Measurements from ENCODE around the gene CCDC187. TPM values are rescaled to one million over a fixed set of nuclear protein-coding genes. Genes with fewer than 3 reads are reported as not detected.
"Not testable (repeated sequence)": the region's sequence is repeated elsewhere in the genome, so short reads cannot be mapped to it uniquely, and the experiment has no call there.

CCDC187 gene
- total and polyA plus RNA-seq, 4 experiments from 2014 or later: not detected

- not testable (repeated sequence) for H3K9me3 Mint-ChIP-seq; H3K36me3 ChIP-seq (ENCODE audit: insufficient read depth, low read length); H3K27me3 ChIP-seq (ENCODE audit: insufficient read depth, low read length); H3K27ac ChIP-seq (ENCODE audit: low read depth, low read length); H3K36me3 Mint-ChIP-seq; H3K27me3 Mint-ChIP-seq; DNase-seq; H3K9me3 ChIP-seq (ENCODE audit: control insufficient read depth in 1 of 2, low read length in 2 of 2); H3K4me1 ChIP-seq (ENCODE audit: insufficient read depth, low read length)
- intact Hi-C loops (cut with micrococcal nuclease): loop anchor here (1.0 to 5.0 kb wide), 3 partner anchors 21 to 136 kb away; partner anchors contain the start of genes DNLZ, QSOX2 and SNAPC4
- peak overlapping the region; percentile 67 to 90 (median 84) for H3K4me3 Mint-ChIP-seq
- peak overlapping the region in 6 of 7 donors; percentile 3 to 92 (median 80) for H3K27ac Mint-ChIP-seq
- POLR2A ChIA-PET (ENCODE audit: partially characterized antibody): interaction anchor here (0.7 to 1.9 kb wide), 12 partner anchors 12 to 358 kb away, joined by 3 to 10 read pairs (median 4); partner anchors contain the start of genes CAMSAP1, DNLZ, QSOX2 and UBAC1
- peak overlapping the region in 1 of 2 donors; percentile 30 for H3K4me3 ChIP-seq (ENCODE audit: low read length in 2 of 2)
- CTCF ChIA-PET (ENCODE audit: partially characterized antibody): interaction anchor here (1.2 kb wide), 1 partner anchor 144 kb away, joined by 4 read pairs; no protein-coding TSS in a partner anchor
- peaks cover 2 to 12% (median 4%) of the 10 kb centered on the region in 4 donors for H3K4me1 Mint-ChIP-seq
Measured at GRCh38 chr9:136266641-136267040, 37.3 kb downstream of the CCDC187 start.

- Mint-ChIP-seq H3K9me3 (peaks cover 0 to 1% (median 0%) of the 10 kb centered on the region in 8 donors), H3K4me3 (no peak overlapping the region), H3K27me3 (peaks cover 0 to 2% of the 10 kb centered on the region in 2 donors), H3K27ac (no peak overlapping the region), H3K4me1 (peaks cover 2 to 12% (median 4%) of the 10 kb centered on the region in 4 donors), H3K36me3 (no peaks in the 10 kb centered on the region)
- peaks cover 7% of the 10 kb centered on the region for H3K4me1 ChIP-seq (ENCODE audit: insufficient read depth, low read length)
- H3K4me3 ChIP-seq (ENCODE audit: low read length in 2 of 2): no peak overlapping the region
- POLR2A ChIA-PET (ENCODE audit: partially characterized antibody): interaction anchor here (1.4 kb wide), 1 partner anchor 304 kb away, joined by 3 read pairs; the partner anchor contains the start of gene UBAC1
- no peaks in the 10 kb centered on the region for H3K9me3 ChIP-seq (ENCODE audit: control insufficient read depth in 1 of 2, low read length in 2 of 2)
- no peaks in the 10 kb centered on the region for H3K27me3 ChIP-seq (ENCODE audit: insufficient read depth, low read length)
- H3K36me3 ChIP-seq (ENCODE audit: insufficient read depth, low read length): no peaks in the 10 kb centered on the region
- H3K27ac ChIP-seq (ENCODE audit: low read depth, low read length): no peak overlapping the region
- intact Hi-C loops (cut with micrococcal nuclease): loop anchor here (5.0 kb wide), 1 partner anchor 137 kb away; the partner anchor contains the start of gene SNAPC4
- CTCF ChIA-PET (ENCODE audit: partially characterized antibody): no interaction called here
- peak in 1 of 5 donors; percentile 27 for DNase-seq
Measured at GRCh38 chr9:136265561-136266355, 38.1 kb downstream of the CCDC187 start.

- no peak overlapping the region for H3K4me3 Mint-ChIP-seq
- ChIA-PET POLR2A (ENCODE audit: partially characterized antibody) (no interaction called here), CTCF (ENCODE audit: partially characterized antibody) (no interaction called here)
- intact Hi-C loops (cut with micrococcal nuclease): loop anchor here (5.0 kb wide), 1 partner anchor 138 kb away; the partner anchor contains the start of gene SNAPC4
- Histone ChIP-seq H3K27me3 (ENCODE audit: insufficient read depth, low read length) (no peaks in the 10 kb centered on the region), H3K27ac (ENCODE audit: low read depth, low read length) (no peak overlapping the region), H3K4me3 (ENCODE audit: low read length in 2 of 2) (no peak overlapping the region), H3K36me3 (ENCODE audit: insufficient read depth, low read length) (no peaks in the 10 kb centered on the region), H3K4me1 (ENCODE audit: insufficient read depth, low read length) (peaks cover 7% of the 10 kb centered on the region), H3K9me3 (ENCODE audit: control insufficient read depth in 1 of 2, low read length in 2 of 2) (no peaks in the 10 kb centered on the region)
- DNase-seq: peak in 1 of 5 donors; percentile 13
- H3K36me3 Mint-ChIP-seq: no peaks in the 10 kb centered on the region
- H3K9me3 Mint-ChIP-seq: peaks cover 0 to 1% (median 0%) of the 10 kb centered on the region in 8 donors
- peaks cover 2 to 12% (median 4%) of the 10 kb centered on the region in 4 donors for H3K4me1 Mint-ChIP-seq
- peaks cover 0 to 2% of the 10 kb centered on the region in 2 donors for H3K27me3 Mint-ChIP-seq
- H3K27ac Mint-ChIP-seq: no peak overlapping the region
Measured at GRCh38 chr9:136264441-136265405, 39.2 kb downstream of the CCDC187 start.

- Histone ChIP-seq H3K27ac (ENCODE audit: low read depth, low read length) (no peak overlapping the region), H3K36me3 (ENCODE audit: insufficient read depth, low read length) (no peaks in the 10 kb centered on the region), H3K4me3 (ENCODE audit: low read length in 2 of 2) (no peak overlapping the region), H3K4me1 (ENCODE audit: insufficient read depth, low read length) (peaks cover 7% of the 10 kb centered on the region), H3K9me3 (ENCODE audit: control insufficient read depth in 1 of 2, low read length in 2 of 2) (no peaks in the 10 kb centered on the region), H3K27me3 (ENCODE audit: insufficient read depth, low read length) (no peaks in the 10 kb centered on the region)
- POLR2A ChIA-PET (ENCODE audit: partially characterized antibody): no interaction called here
- intact Hi-C loops (cut with micrococcal nuclease): no loop called here
- Mint-ChIP-seq H3K27me3 (peaks cover 0 to 1% of the 10 kb centered on the region in 2 donors), H3K27ac (no peak overlapping the region), H3K4me3 (no peak overlapping the region), H3K4me1 (peaks cover 2 to 12% (median 4%) of the 10 kb centered on the region in 4 donors), H3K36me3 (no peaks in the 10 kb centered on the region), H3K9me3 (peaks cover 0 to 1% (median 0%) of the 10 kb centered on the region in 8 donors)
- CTCF ChIA-PET (ENCODE audit: partially characterized antibody): no interaction called here
- no peak for DNase-seq
Measured at GRCh38 chr9:136264031-136264430, 39.9 kb downstream of the CCDC187 start.

GRCh38 chr9:136262671-136263178, 41.2 kb downstream of the CCDC187 start:
- H3K9me3 ChIP-seq (ENCODE audit: control insufficient read depth in 1 of 2, low read length in 2 of 2): no peaks in the 10 kb centered on the region
- intact Hi-C loops (cut with micrococcal nuclease): no loop called here
- H3K36me3 ChIP-seq (ENCODE audit: insufficient read depth, low read length): no peaks in the 10 kb centered on the region
- H3K27me3 Mint-ChIP-seq: no peaks in the 10 kb centered on the region
- CTCF ChIA-PET (ENCODE audit: partially characterized antibody): no interaction called here
- no peak overlapping the region for H3K4me3 Mint-ChIP-seq
- POLR2A ChIA-PET (ENCODE audit: partially characterized antibody): no interaction called here
- H3K27ac Mint-ChIP-seq: peak overlapping the region in 1 of 7 donors; percentile 19
- H3K4me3 ChIP-seq (ENCODE audit: low read length in 2 of 2): no peak overlapping the region
- H3K27me3 ChIP-seq (ENCODE audit: insufficient read depth, low read length): no peaks in the 10 kb centered on the region
- H3K27ac ChIP-seq (ENCODE audit: low read depth, low read length): no peak overlapping the region
- H3K9me3 Mint-ChIP-seq: no peaks in the 10 kb centered on the region
- H3K4me1 ChIP-seq (ENCODE audit: insufficient read depth, low read length): peaks cover 3% of the 10 kb centered on the region
- DNase-seq: peak in 1 of 5 donors; percentile 24
- H3K4me1 Mint-ChIP-seq: peaks cover 2 to 8% (median 3%) of the 10 kb centered on the region in 4 donors
- no peaks in the 10 kb centered on the region for H3K36me3 Mint-ChIP-seq

GRCh38 chr9:136261686-136262430, 42.0 kb downstream of the CCDC187 start:
- no peaks in the 10 kb centered on the region for H3K4me1 ChIP-seq (ENCODE audit: insufficient read depth, low read length)
- peak in 1 of 5 donors; percentile 16 for DNase-seq
- H3K36me3 Mint-ChIP-seq: no peaks in the 10 kb centered on the region
- intact Hi-C loops (cut with micrococcal nuclease): no loop called here
- ChIA-PET CTCF (ENCODE audit: partially characterized antibody) (no interaction called here), POLR2A (ENCODE audit: partially characterized antibody) (no interaction called here)
- H3K27me3 ChIP-seq (ENCODE audit: insufficient read depth, low read length): no peaks in the 10 kb centered on the region
- no peak overlapping the region for H3K4me3 Mint-ChIP-seq
- no peaks in the 10 kb centered on the region for H3K9me3 ChIP-seq (ENCODE audit: control insufficient read depth in 1 of 2, low read length in 2 of 2)
- no peaks in the 10 kb centered on the region for H3K27me3 Mint-ChIP-seq
- H3K4me1 Mint-ChIP-seq: peaks cover 0 to 3% (median under 1%) of the 10 kb centered on the region in 4 donors
- no peaks in the 10 kb centered on the region for H3K9me3 Mint-ChIP-seq
- H3K36me3 ChIP-seq (ENCODE audit: insufficient read depth, low read length): no peaks in the 10 kb centered on the region
- no peak overlapping the region for H3K4me3 ChIP-seq (ENCODE audit: low read length in 2 of 2)
- no peak overlapping the region for H3K27ac ChIP-seq (ENCODE audit: low read depth, low read length)
- H3K27ac Mint-ChIP-seq: no peak overlapping the region

Measured in CD4-positive, alpha-beta memory T cell (primary cell).